GM18498 (cell line): ENCODE data around the gene MNX1.

Experiments used
- ATAC-seq: cut with Tn5 transposase; IDR thresholded peaks from one replicate; pipeline ENCODE4 v1.9.1; 2021; ENCODE audit warnings: mild to moderate bottlenecking, moderate library complexity; ENCODE audit not compliant: unreplicated experiment

The MNX1 gene

GRCh38 chr7:157016352-157017041 is 6.0 kb upstream of the MNX1 start:
- ATAC-seq: peak; percentile 71

GRCh38 chr7:157016024-157016351 is 5.5 kb upstream of the MNX1 start:
- peak; percentile 6 for ATAC-seq

- ATAC-seq: no peak
Measured at GRCh38 chr7:157014635-157015555, 4.4 kb upstream of the MNX1 start.

GRCh38 chr7:157013602-157014549 is 3.4 kb upstream of the MNX1 start:
- ATAC-seq: no peak

GRCh38 chr7:157013101-157013500 is 2.6 kb upstream of the MNX1 start:
- no peak for ATAC-seq

GRCh38 chr7:157012113-157012547 is 1.7 kb upstream of the MNX1 start:
- no peak for ATAC-seq

- ATAC-seq: no peak
Measured at GRCh38 chr7:157011333-157012112, 1.1 kb upstream of the MNX1 start.

GRCh38 chr7:157009778-157010587 is 480 bp downstream of the MNX1 start:
- peak; percentile 36 for ATAC-seq

GRCh38 chr7:157009170-157009777 is 1.2 kb downstream of the MNX1 start:
- peak; percentile 22 for ATAC-seq

GRCh38 chr7:157008206-157009169 is 2.0 kb downstream of the MNX1 start:
- ATAC-seq: no peak

- no peak for ATAC-seq
Measured at GRCh38 chr7:157007470-157008066, 2.9 kb downstream of the MNX1 start.

GRCh38 chr7:157006829-157007469 is 3.5 kb downstream of the MNX1 start:
- ATAC-seq: no peak

GRCh38 chr7:157006205-157006747 is 4.2 kb downstream of the MNX1 start:
- ATAC-seq: no peak

GRCh38 chr7:157005456-157006204 is 4.8 kb downstream of the MNX1 start:
- no peak for ATAC-seq

- ATAC-seq: no peak
Measured at GRCh38 chr7:157004521-157005455, 5.7 kb downstream of the MNX1 start.
